GM13977 (cell line): ENCODE measurements around the gene DGKG.

Source experiments
- DNase-seq: peaks from one replicate; pipeline ENCODE4 v3.0.0; 2012; ENCODE audit warnings: low spot score
- in situ Hi-C: fragments of 300-500 bp; cut with MboI; formaldehyde crosslinking; loops from one replicate; pipeline ENCODE4 v1.12.0; 2022; ENCODE audit warnings: low sequenced_read_pairs, low pct_unique_long_range_greater_than_20kb, mixed read lengths, inconsistent platforms; ENCODE audit not compliant: unreplicated experiment
- TF ChIP-seq, protein P1 (sequence below): IDR thresholded peaks from 2 replicates; pipeline ENCODE4 v1.5.1; 2012; ENCODE audit warnings: mild to moderate bottlenecking, control low read depth; ENCODE audit not compliant: insufficient read depth; ENCODE audit errors: extremely low read depth, missing control alignments

Gene DGKG

DNA sequence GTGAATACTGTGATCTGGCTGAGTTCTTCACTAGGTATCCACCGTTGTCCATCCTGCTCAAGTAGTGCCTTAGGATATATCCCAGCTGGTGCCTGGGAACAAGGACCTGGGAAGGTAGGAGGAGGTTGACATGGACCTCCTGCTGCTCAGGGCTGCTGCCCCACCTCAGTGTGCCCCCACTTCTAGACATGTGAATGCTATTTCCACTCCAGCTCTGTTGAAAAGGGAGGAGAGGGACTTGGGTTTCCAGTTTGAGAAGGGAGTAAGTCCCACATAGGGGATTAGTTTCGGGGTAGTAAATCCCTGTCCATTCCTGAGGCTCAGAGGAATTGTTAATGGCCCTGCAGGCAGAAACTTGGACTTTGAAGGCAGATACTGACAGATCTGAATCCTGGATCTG is 220.2 kb downstream of the DGKG start:
- in situ Hi-C loops, result no loop called here
- DNase-seq, result no peak
- TF ChIP-seq, protein P1, sequence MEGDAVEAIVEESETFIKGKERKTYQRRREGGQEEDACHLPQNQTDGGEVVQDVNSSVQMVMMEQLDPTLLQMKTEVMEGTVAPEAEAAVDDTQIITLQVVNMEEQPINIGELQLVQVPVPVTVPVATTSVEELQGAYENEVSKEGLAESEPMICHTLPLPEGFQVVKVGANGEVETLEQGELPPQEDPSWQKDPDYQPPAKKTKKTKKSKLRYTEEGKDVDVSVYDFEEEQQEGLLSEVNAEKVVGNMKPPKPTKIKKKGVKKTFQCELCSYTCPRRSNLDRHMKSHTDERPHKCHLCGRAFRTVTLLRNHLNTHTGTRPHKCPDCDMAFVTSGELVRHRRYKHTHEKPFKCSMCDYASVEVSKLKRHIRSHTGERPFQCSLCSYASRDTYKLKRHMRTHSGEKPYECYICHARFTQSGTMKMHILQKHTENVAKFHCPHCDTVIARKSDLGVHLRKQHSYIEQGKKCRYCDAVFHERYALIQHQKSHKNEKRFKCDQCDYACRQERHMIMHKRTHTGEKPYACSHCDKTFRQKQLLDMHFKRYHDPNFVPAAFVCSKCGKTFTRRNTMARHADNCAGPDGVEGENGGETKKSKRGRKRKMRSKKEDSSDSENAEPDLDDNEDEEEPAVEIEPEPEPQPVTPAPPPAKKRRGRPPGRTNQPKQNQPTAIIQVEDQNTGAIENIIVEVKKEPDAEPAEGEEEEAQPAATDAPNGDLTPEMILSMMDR, result no peak

DNA sequence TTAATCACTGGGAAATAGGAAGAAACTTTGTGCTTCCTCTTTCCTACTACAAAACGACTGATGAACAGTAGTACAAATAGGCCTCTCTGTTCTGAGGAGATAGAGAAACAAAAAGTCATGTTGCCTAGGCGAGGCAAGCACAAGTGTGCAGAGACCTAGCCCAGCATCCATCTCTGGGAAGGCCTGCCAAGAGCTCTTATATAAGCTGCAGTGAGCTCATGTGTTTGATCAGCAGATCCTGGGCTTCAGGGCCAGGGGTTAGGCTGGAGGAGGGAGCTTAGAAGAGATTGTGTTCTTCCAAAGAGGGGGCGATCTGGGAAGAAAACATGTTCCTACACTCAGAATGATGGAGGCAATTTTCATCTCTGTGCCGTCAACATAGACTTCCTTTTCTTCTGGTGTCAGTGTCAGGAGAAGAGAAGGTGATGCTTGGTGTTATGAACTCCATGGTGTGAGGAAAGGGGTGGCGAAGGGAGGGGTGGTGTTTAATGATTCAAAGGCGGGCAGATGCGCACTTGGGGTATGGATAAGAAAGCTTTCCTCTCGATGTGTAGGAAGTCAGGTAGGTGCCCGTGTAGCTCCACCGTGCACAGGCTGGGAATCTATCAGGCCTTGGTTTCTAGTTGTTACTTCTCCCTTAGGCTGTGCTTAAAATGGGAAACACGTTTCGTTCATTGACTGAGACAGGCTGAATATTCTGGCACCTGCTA is 223.6 kb downstream of the DGKG start:
- in situ Hi-C loops, result no loop called here
- TF ChIP-seq, protein P1, result no peak

DNA sequence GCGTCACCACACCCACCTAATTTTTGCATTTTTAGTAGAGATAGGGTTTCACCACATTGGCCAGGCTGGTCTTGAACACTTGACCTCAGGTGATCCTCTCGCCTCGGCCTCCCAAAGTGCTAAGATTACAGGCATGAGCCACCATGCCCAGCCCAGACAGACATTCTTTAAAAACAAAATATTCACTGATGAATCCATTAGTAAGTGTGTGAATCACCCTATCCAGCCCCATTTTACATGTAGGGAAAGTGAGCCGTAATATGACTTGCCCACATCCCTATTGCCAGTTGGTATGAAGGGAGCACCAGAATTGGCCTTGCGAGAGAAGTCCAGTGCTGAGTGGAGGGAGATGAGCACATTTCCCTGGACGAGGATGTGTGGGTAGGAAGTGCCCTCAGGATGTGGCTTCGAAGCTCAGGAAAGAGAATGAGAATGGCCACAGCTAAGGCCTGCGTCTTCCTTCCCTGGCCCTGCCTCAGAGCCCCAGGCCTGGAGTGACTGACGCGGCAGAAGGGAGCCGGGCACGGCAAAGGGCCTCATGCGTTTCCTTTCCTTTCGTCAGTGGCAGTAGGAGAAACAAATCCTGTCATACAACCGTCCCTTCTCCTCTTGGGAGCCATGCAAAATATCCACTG is 224.9 kb downstream of the DGKG start:
- no peak for DNase-seq
- TF ChIP-seq, protein P1, result no peak
- in situ Hi-C loops, result no loop called here

More for the DNA sequence above, 223.6 kb downstream of the DGKG start:
- no peak for DNase-seq

DNA sequence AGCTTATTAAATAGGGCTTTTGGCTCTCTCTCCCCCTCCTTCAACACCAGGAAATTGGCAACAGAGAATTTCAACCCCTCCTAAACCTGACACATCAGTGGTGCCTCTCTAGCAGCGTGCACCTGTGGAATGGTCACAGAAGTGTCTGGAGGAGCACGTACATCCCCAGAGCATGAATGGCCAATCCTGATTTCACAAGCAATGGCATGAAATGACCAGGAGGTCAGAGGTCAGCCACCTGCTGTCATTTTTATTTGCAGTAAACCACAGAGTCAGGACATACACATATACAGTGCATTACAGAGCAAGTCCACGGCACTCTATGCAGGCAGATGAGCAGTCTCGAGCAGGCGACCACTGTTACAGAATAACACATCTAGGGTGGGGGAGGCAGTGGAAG is 228.1 kb downstream of the DGKG start:
- TF ChIP-seq, protein P1, result no peak
- DNase-seq, result no peak
- in situ Hi-C loops, result no loop called here

DNA sequence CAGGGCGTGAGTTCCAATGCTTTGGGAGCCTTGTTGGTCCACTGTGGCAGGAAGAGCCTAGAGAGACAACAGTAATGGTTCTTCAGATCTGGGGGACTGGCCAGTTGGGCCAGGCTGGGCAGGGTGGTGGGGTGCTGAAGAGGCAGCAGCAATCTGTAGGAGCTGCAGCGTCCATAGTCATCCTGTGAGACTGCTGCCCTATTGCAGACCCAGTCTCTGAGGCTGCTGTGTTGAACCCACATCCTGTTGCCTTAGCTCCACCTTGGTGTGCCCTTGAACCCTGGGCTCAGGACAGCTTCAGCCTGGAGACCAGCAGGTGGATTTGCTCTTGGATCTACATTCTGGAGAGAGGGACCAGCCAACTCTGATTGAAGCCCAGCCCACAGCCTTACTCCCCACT is 229.5 kb downstream of the DGKG start:
- DNase-seq, result no peak
- in situ Hi-C loops, result no loop called here
- TF ChIP-seq, protein P1, result no peak

DNA sequence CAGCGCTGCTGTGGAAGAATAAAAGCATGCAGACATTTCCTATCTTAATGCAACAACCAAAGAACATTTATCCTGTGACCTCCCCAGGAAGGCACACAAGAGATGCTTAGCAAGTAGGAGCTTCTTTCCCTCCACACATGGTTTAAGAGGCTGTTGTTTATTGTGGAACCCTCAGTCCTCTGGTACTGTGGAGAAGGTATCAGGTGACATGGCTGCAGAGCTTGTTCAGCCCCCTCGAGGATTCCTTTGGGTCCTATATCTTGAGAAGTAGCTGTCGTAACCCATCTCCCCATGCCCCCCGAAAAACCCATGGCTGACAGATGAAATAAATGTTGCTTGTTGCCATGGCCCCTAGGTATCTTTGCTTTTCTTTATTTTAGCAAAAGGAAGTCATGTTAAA is 232.8 kb downstream of the DGKG start:
- TF ChIP-seq, protein P1, result no peak
- DNase-seq, result no peak

More for the DNA sequence above, 232.8 kb downstream of the DGKG start:
- in situ Hi-C loops, result no loop called here
